Measurements from ENCODE around the gene FILIP1L.

- TF ChIP-seq CTCF (CRISPR knock-in tag; IDR thresholded peaks at IDR 0.05) (no peak), SP1 (IDR thresholded peaks at IDR 0.05) (no peak), SP1 (CRISPR knock-in tag; IDR thresholded peaks at IDR 0.05) (no peak), ZMYM3 (CRISPR knock-in tag; IDR thresholded peaks at IDR 0.05) (no peak)
Observed at GRCh38 chr3:99884484-99884883, 229.8 kb downstream of the FILIP1L start.

Data from HepG2 (cell line).